B cell (primary cell): Measurements from ENCODE around the gene IP6K2. TPM values are rescaled to one million over a fixed set of nuclear protein-coding genes. Genes with fewer than 3 reads are reported as not detected.

Experiments
- ATAC-seq: fragments of 200-7000 bp; cut with Tn5 transposase; one replicate; pipeline ENCODE4 v1.10.0; 2021; ENCODE audit warnings: low read depth, mild to moderate bottlenecking, moderate number of reproducible peaks, moderate library complexity
- CTCF ChIA-PET: fragments of 350-600 bp; sonication (Branson Sonifier 250); formaldehyde crosslinking; loops from one replicate; lab custom pipeline; 2021; ENCODE audit warnings: antibody characterized with exemption, inconsistent platforms; lab: Charles Lee
- POLR2A ChIA-PET: fragments of 350-600 bp; sonication (Branson Sonifier 250); formaldehyde crosslinking; loops from one replicate; lab custom pipeline; 2021; ENCODE audit warnings: antibody characterized with exemption; lab: Charles Lee
- DNase-seq: peaks from one replicate; pipeline ENCODE4 v3.0.0; 2013
- H2AFZ ChIP-seq: 2 replicates; pipeline ENCODE4 v1.6.1; 2012; ENCODE audit warnings: mild to moderate bottlenecking, low read depth, low read length; ENCODE audit not compliant: insufficient read depth, poor library complexity, severe bottlenecking
- H3K27ac ChIP-seq, 2 donors: 1 replicate in 1 of 2; 2 replicates in 1 of 2; pipeline ENCODE4 v1.5.1; 2012 to 2013; ENCODE audit warnings: low read length in 2 of 2, mild to moderate bottlenecking in 2 of 2, moderate library complexity in 1 of 2
- H3K27me3 ChIP-seq, 4 experiments: fragments of 200-600 bp in 1 of 4; sonication (generic) in 1 of 4; replicated peaks in 1 of 4; 1 replicate in 2 of 4; 2 replicates in 2 of 4; pipeline versions ENCODE4 v1.6.1 to v1.7.0; 2013 to 2016; ENCODE audit warnings: low read length in 3 of 4, mild to moderate bottlenecking in 2 of 4, mixed read lengths in 1 of 4, moderate library complexity in 1 of 4; ENCODE audit not compliant: insufficient read depth in 4 of 4, control insufficient read depth in 3 of 4; ENCODE audit errors: control extremely low read depth in 1 of 4
- H3K36me3 ChIP-seq, 2 experiments: replicated peaks in 1 of 2; 1 replicate in 1 of 2; 2 replicates in 1 of 2; pipeline versions ENCODE4 v1.6.1 to v1.7.1; 2013; ENCODE audit warnings: low read length in 1 of 2; ENCODE audit not compliant: insufficient read depth in 2 of 2, control insufficient read depth in 1 of 2; ENCODE audit errors: control extremely low read depth in 1 of 2, extremely low read depth in 1 of 2
- H3K4me1 ChIP-seq, 2 donors: fragments of 200-600 bp in 1 of 2; sonication (generic) in 1 of 2; 1 replicate in 1 of 2; 2 replicates in 1 of 2; pipeline versions ENCODE4 v1.5.1 to v1.6.1; 2013 to 2017; ENCODE audit warnings: low read length in 2 of 2; ENCODE audit not compliant: control insufficient read depth in 2 of 2, insufficient read depth in 2 of 2
- H3K4me2 ChIP-seq: replicated peaks from 2 replicates; pipeline ENCODE3; 2012; ENCODE audit warnings: mild to moderate bottlenecking, low read depth, low read length; ENCODE audit not compliant: poor library complexity, severe bottlenecking
- H3K4me3 ChIP-seq, 5 experiments: fragments of 200-600 bp in 1 of 5; sonication (generic) in 1 of 5; 1 replicate in 3 of 5; 2 replicates in 2 of 5; pipeline versions ENCODE4 v1.5.1 to v1.7.0; 2011 to 2016; ENCODE audit warnings: low read length in 4 of 5, mild to moderate bottlenecking in 4 of 5, low read depth in 2 of 5, control low read depth in 1 of 5, moderate library complexity in 1 of 5; ENCODE audit not compliant: insufficient read depth in 1 of 5; ENCODE audit errors: control extremely low read depth in 1 of 5, extremely low read depth in 1 of 5
- H3K79me2 ChIP-seq: fragments of 200-600 bp; sonication (generic); one replicate; pipeline ENCODE4 v1.6.0; 2016; ENCODE audit warnings: low read length; ENCODE audit not compliant: control insufficient read depth, insufficient read depth
- H3K9ac ChIP-seq: fragments of 200-600 bp; sonication (generic); 2 replicates; pipeline ENCODE4 v1.6.1; 2017; ENCODE audit warnings: mild to moderate bottlenecking, low read length, moderate library complexity
- H3K9me3 ChIP-seq, 3 donors: one replicate each; pipeline versions ENCODE4 v1.6.1 to v1.7.1; 2013; ENCODE audit warnings: low read length in 2 of 3; ENCODE audit not compliant: control insufficient read depth in 2 of 3, insufficient read depth in 1 of 3; ENCODE audit errors: control extremely low read depth in 1 of 3
- H4K20me1 ChIP-seq: 2 replicates; pipeline ENCODE4 v1.6.0; 2012; ENCODE audit warnings: mild to moderate bottlenecking, low read length; ENCODE audit not compliant: insufficient read depth, control insufficient read depth, poor library complexity, severe bottlenecking
- H3K27ac Mint-ChIP-seq: one replicate; pipeline ENCODE4 v1.8.0; 2021; ENCODE audit warnings: mixed read lengths
- H3K27me3 Mint-ChIP-seq: one replicate; pipeline ENCODE4 v1.8.0; 2021; ENCODE audit warnings: mixed read lengths
- H3K4me1 Mint-ChIP-seq: one replicate; pipeline ENCODE4 v1.8.0; 2021; ENCODE audit warnings: mixed read lengths
- H3K4me3 Mint-ChIP-seq: one replicate; pipeline ENCODE4 v1.8.0; 2021; ENCODE audit warnings: mixed read lengths
- H3K9me3 Mint-ChIP-seq: one replicate; pipeline ENCODE4 v1.8.0; 2022; ENCODE audit warnings: mixed read lengths; ENCODE audit not compliant: insufficient read depth
- EZH2 ChIP-seq: IDR thresholded peaks from 2 replicates; pipeline ENCODE4 v1.6.1; 2012; ENCODE audit warnings: borderline replicate concordance, low read depth, mild to moderate bottlenecking, moderate library complexity, low read length; ENCODE audit not compliant: insufficient read depth, poor library complexity, severe bottlenecking
- WGBS: methylation state at CpG from one replicate; pipeline ENCODE4 v1.1.5; 2013; ENCODE audit warnings: missing lambda C conversion rate; ENCODE audit not compliant: insufficient coverage; 5-methylcytosine and 5-hydroxymethylcytosine counted together
- intact Hi-C: fragments of 100-400 bp; cut with micrococcal nuclease; formaldehyde crosslinking; loops from one replicate; pipeline ENCODE4 v1.10.0; 2022
- polyA plus RNA-seq: library from polyadenylated mRNA; depleted of rRNA; stranded (reverse); fragments of >200 nt; gene quantifications from 2 replicates; pipeline ENCODE4 v1.2.3, GENCODE V29; 2012
- total RNA-seq, 2 donors: library from RNA; stranded (reverse); fragments of 120-200 nt in 1 of 2; gene quantifications; 1 replicate in 1 of 2; 2 replicates in 1 of 2; pipeline versions ENCODE4 v1.2.3 to v1.2.4, GENCODE V29; 2013 to 2022
- TF ChIP-seq, protein P1 (sequence below): fragments of 200-600 bp; IDR thresholded peaks from one replicate; pipeline ENCODE4 v1.8.0; 2022; ENCODE audit warnings: antibody characterized with exemption, mild to moderate bottlenecking

The IP6K2 gene
- total and polyA plus RNA-seq, 2 donors (not counting 1 experiment from before 2014, with no cell fraction given), result 132 to 140 TPM

DNA sequence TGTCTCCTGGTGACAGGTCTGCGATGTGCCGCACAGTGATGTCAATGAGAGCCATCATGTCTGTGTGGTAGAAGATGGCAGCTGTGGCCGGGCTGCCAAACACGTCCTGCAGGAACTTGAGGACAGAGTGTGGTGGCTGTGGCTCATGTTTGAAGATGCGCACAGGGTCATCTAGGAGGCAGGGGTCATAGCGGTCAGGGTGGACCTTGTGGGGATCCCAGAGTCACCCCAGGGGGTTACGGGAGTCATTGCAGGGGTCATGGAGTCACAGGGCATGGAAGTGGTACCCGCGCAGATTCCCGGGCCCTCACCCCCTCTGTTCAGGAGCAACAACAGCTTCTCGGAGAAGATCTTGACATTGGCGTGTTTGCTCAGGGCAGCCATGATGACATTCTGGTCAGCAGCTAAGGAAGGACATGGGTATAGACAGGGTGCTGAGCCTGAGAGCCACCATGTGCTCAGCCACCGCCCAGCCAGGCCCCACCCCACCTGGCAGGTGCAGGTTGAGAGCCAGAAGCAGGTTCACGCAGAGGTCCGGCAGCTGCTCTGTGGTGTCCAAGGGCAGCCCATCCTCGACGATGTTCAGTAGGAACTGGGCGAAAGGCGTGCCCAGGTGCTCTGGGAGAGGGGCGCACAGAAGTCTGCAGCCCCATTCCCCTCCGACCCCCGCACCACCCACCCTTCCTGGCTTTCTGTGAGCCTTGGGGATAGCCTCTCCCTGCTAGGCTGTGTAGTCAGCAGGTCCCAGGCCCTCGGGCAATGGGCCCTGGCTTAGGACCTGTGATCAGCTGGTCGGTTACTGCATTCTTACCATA is 38.2 kb downstream of the IP6K2 start:
- Histone ChIP-seq H3K79me2 (no peaks in the 10 kb centered on the region), H3K4me1 (peaks cover 16 to 21% of the 10 kb centered on the region in 2 donors), H3K36me3 (peaks cover 0 to 11% of the 10 kb centered on the region in 2 experiments), H3K27ac (no peak overlapping the region), H3K27me3 (no peaks in the 10 kb centered on the region), H3K4me2 (peak overlapping the region; percentile 58), H3K9ac (no peak overlapping the region), H4K20me1 (no peaks in the 10 kb centered on the region), H3K9me3 (no peaks in the 10 kb centered on the region), H2AFZ (no peak overlapping the region), H3K4me3 (no peak overlapping the region)
- POLR2A ChIA-PET, result interaction anchor here (0.9 kb wide), 1 partner anchor 122 kb away, joined by 3 read pairs; the partner anchor contains the start of gene PFKFB4
- no peaks in the 10 kb centered on the region for H3K27me3 Mint-ChIP-seq
- CTCF ChIA-PET, result no interaction called here
- 95% methylated on average over 23 of the region's 24 CpGs for WGBS
- DNase-seq, result no peak
- no peak for ATAC-seq
- H3K4me1 Mint-ChIP-seq, result peaks cover 23% of the 10 kb centered on the region
- no peak for TF ChIP-seq EZH2
- TF ChIP-seq, protein P1, sequence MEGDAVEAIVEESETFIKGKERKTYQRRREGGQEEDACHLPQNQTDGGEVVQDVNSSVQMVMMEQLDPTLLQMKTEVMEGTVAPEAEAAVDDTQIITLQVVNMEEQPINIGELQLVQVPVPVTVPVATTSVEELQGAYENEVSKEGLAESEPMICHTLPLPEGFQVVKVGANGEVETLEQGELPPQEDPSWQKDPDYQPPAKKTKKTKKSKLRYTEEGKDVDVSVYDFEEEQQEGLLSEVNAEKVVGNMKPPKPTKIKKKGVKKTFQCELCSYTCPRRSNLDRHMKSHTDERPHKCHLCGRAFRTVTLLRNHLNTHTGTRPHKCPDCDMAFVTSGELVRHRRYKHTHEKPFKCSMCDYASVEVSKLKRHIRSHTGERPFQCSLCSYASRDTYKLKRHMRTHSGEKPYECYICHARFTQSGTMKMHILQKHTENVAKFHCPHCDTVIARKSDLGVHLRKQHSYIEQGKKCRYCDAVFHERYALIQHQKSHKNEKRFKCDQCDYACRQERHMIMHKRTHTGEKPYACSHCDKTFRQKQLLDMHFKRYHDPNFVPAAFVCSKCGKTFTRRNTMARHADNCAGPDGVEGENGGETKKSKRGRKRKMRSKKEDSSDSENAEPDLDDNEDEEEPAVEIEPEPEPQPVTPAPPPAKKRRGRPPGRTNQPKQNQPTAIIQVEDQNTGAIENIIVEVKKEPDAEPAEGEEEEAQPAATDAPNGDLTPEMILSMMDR, result no peak
- H3K4me3 Mint-ChIP-seq, result no peak overlapping the region
- H3K9me3 Mint-ChIP-seq, result no peaks in the 10 kb centered on the region
- H3K27ac Mint-ChIP-seq, result no peak overlapping the region
- intact Hi-C loops, result no loop called here

DNA sequence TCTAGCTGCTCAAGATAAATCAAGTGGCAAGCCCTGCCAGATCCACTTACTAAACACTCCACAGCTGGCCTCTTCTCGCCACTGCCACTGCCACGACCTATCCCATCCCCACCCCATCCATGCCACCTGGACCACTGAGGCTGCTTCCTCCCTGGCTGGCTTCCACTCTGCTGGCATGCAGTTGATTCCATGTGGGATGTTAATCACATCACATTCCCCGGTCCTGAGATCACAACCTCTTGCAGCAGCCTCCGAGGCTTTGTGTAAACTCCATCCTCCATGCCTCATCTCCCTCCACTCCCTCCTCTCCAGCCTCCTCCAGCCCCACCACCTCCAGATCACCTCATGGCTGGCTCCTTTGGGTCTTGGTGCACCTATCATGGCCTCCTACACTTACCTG is 39.0 kb downstream of the IP6K2 start:
- ATAC-seq (no peak), DNase-seq (no peak)
- peaks cover 22% of the 10 kb centered on the region for H3K4me1 Mint-ChIP-seq
- H3K27me3 Mint-ChIP-seq, result no peaks in the 10 kb centered on the region
- no peak overlapping the region for H3K27ac ChIP-seq
- no peaks in the 10 kb centered on the region for H3K9me3 ChIP-seq
- ChIA-PET CTCF (no interaction called here), POLR2A (interaction anchor here (0.9 kb wide), 1 partner anchor 121 kb away, joined by 3 read pairs; the partner anchor contains the start of gene PFKFB4)
- no peak overlapping the region for H2AFZ ChIP-seq
- no peaks in the 10 kb centered on the region for H3K9me3 Mint-ChIP-seq
- H3K4me3 Mint-ChIP-seq, result no peak overlapping the region
- peaks cover 0 to 11% of the 10 kb centered on the region in 2 experiments for H3K36me3 ChIP-seq
- peaks cover 16 to 21% of the 10 kb centered on the region in 2 donors for H3K4me1 ChIP-seq
- H3K27ac Mint-ChIP-seq, result no peak overlapping the region
- TF ChIP-seq, protein P1, result no peak
- TF ChIP-seq EZH2, result no peak
- no peaks in the 10 kb centered on the region for H4K20me1 ChIP-seq
- H3K4me2 ChIP-seq, result no peak overlapping the region
- intact Hi-C loops, result no loop called here
- H3K27me3 ChIP-seq, result no peaks in the 10 kb centered on the region
- H3K79me2 ChIP-seq, result no peaks in the 10 kb centered on the region
- H3K4me3 ChIP-seq, result no peak overlapping the region
- no peak overlapping the region for H3K9ac ChIP-seq
- WGBS, result 98% methylated on average over 4 of the region's 4 CpGs
